Fibroblast of the conjunctiva (primary cell): Measurements from ENCODE around the gene REG3G.
"Not testable (repeated sequence)": the region's sequence is repeated elsewhere in the genome, so short reads cannot be mapped to it uniquely, and the experiment has no call there.

Experiments
- DNase-seq: peaks from one replicate; pipeline ENCODE4 v3.0.0-alpha.2; 2010; ENCODE audit warnings: low read depth

REG3G gene

GRCh38 chr2:79016342-79016741 is 9.2 kb upstream of the REG3G start:
- no peak for DNase-seq

DNA sequence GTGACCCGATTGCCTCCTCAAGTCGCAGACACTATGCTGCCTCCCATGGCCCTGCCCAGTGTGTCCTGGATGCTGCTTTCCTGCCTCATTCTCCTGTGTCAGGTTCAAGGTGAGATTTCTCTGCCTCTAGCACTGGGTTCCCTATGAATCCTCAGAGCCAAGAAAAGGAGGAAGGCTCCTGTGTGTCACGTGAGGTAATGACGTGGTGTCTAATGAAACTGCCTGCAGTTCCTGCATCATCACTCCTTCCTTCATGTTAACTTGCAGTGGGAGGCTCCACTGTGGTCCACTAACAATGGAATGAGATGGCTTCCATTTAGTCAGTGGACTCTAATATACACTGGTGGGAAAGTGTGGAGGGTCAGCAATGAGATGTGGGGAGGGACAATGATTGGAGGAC is 559 bp downstream of the REG3G start:
- DNase-seq: no peak

- DNase-seq: no peak
These were observed 14.4 kb downstream of the REG3G start for GRCh38 chr2:79039944-79040343.

GRCh38 chr2:79041032-79041448 is 15.5 kb downstream of the REG3G start:
- DNase-seq: no peak

DNA sequence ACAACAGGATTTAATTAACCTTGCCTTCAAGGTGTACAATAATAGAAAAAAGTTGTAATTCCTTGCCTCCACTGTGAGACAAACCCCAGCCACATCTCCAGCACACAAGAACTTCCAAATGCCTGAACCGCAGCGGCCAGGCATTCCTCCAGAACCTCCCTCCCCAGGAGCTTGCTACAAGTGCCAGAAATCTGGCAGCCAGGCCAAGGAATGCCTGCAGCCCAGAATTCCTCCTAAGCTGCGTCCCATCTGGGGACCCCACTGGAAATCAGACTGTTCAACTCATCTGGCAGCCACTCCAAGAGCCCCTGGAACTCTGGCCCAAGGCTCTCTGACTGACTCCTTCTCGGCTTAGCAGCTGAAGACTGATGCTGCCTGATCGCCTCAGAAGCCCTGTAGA is 28.0 kb downstream of the REG3G start:
- DNase-seq: not testable (repeated sequence)

GRCh38 chr2:79054769-79055168 is 29.3 kb downstream of the REG3G start:
- DNase-seq: not testable (repeated sequence)

DNA sequence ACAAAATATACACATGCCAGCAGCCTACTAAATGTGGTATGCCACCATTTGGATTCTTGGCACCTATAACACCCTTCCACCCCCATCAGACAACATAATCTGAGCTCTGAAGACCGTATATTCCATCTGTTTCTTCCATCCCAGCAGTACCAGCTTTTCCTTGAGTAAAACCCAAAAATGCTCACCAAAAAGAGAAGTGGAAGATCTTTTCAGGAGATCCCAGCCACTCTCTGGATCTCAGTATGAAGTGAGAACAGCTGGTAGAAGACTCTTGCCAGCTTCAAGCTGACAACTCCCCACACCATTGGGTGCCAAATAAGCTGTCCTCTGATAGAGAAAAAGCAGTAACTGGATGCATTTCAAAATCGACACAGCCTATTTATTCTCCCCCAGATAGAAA is 39.7 kb downstream of the REG3G start:
- no peak for DNase-seq

GRCh38 chr2:79071078-79071477 is 45.6 kb downstream of the REG3G start:
- DNase-seq: no peak
